ENCODE measurements around the gene ARMC2. TPM values are rescaled to one million over a fixed set of nuclear protein-coding genes. Genes with fewer than 3 reads are reported as not detected.

The ARMC2 gene
- total RNA-seq, 2 donors from 2014 or later = 1.9 to 2.5 TPM

DNA sequence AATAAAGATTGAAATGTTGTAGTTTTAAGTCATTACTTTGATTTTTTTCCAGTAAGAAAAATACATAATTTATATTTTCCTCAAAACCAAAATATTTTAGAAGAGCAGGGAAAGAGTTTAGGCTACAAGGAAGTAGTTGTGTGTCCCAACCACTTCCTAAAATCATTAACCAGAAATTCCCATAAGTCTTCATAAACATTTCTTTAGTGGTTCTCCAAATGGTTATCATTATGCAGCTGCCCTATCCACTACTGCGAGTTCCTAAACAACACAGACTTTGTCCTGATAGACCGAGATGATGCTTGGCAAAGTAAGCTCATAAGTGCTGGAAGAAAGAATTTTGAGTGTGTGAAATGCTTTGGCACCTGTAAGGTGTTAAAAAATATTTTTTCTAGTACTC, 93.6 kb downstream of the ARMC2 start:
- TF ChIP-seq, protein P1, sequence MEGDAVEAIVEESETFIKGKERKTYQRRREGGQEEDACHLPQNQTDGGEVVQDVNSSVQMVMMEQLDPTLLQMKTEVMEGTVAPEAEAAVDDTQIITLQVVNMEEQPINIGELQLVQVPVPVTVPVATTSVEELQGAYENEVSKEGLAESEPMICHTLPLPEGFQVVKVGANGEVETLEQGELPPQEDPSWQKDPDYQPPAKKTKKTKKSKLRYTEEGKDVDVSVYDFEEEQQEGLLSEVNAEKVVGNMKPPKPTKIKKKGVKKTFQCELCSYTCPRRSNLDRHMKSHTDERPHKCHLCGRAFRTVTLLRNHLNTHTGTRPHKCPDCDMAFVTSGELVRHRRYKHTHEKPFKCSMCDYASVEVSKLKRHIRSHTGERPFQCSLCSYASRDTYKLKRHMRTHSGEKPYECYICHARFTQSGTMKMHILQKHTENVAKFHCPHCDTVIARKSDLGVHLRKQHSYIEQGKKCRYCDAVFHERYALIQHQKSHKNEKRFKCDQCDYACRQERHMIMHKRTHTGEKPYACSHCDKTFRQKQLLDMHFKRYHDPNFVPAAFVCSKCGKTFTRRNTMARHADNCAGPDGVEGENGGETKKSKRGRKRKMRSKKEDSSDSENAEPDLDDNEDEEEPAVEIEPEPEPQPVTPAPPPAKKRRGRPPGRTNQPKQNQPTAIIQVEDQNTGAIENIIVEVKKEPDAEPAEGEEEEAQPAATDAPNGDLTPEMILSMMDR (IDR thresholded peaks at IDR 0.05) = no peak
- H3K4me1 ChIP-seq = no peaks in the 10 kb centered on the region

DNA sequence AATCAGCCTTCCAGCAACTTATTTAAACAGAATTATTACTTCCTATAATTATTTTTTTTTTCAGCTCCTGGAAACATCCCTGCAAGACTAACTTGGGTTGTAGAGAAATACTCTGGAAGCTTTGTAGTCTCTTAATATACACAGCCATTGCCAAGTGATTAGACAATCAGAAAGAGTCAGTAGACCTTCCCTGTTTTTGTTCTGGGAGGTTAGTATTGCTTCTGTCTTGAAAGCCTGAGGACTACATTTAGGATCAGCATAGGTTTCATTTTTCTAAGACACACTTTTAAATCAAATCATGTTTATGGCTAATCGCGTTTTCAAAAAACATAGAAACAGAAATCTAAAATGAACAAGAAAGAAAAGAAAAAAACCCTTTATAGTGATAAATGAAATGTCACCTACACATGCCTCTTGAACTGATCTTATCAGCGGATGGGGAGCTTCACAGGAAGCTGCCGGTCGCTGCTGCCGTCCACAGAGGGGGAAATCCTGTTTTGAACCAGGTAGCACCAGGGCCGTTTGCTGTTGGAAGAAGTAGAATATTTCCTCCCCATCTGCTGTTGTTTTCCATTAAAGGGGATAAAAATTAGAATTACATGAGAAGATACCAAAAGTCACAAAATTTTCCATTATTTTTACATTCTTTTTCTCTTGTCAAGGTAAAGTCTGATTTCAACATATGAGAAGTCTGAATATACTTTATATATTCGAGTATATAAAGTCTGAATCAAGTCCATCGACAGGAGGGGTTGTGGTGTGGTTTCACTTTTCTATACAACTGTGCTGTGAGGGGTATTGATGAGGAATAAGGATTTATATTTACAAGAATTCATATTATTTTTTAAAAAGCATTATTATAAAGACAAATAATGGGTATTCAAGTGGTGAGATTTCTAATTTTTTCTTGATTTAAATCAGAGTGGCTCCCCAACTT, 94.6 kb downstream of the ARMC2 start:
- H3K4me1 ChIP-seq = no peaks in the 10 kb centered on the region
- no peaks in the 10 kb centered on the region for H3K27me3 ChIP-seq
- H3K9me3 ChIP-seq = no peaks in the 10 kb centered on the region
- H3K36me3 ChIP-seq = no peaks in the 10 kb centered on the region
- TF ChIP-seq, protein P1 (IDR thresholded peaks at IDR 0.05) = no peak
- intact Hi-C loops (cut with DNase I) = no loop called here
- no peak overlapping the region for H3K4me3 ChIP-seq
- peak overlapping the region in 1 of 2 donors; percentile 31 for H3K9ac ChIP-seq (ENCODE audit: low read depth in 2 of 2, low read length in 2 of 2)
- no peak overlapping the region for H3K27ac ChIP-seq
- no peak for DNase-seq

More for the DNA sequence above, 93.6 kb downstream of the ARMC2 start:
- Histone ChIP-seq H3K9me3 (no peaks in the 10 kb centered on the region), H3K36me3 (no peaks in the 10 kb centered on the region), H3K27me3 (no peaks in the 10 kb centered on the region), H3K4me3 (no peak overlapping the region), H3K27ac (no peak overlapping the region), H3K9ac (ENCODE audit: low read depth in 2 of 2, low read length in 2 of 2) (no peak overlapping the region)
- no peak for DNase-seq
- intact Hi-C loops (cut with DNase I) = no loop called here

DNA sequence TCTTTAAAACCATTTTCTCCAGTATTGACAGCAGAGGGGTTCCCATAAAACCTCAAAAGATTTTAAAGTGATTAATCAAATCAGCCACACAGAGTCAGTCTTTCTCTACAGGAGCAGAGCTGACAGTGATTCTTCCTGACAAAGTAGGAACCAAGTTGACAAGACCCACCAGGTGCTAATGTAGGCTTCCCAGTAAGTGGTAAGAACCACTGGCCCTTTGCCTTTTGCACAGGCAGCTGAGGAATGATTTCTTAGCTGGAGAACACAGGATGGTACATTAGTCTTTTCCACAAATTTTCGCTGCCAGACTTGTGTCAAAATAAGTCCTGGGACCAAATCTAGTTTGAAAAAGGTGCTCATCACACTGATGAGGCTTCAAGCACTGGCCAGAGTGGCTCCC, 95.8 kb downstream of the ARMC2 start:
- no peaks in the 10 kb centered on the region for H3K36me3 ChIP-seq
- no peak overlapping the region for H3K9ac ChIP-seq (ENCODE audit: low read depth in 2 of 2, low read length in 2 of 2)
- intact Hi-C loops (cut with DNase I) = no loop called here
- no peak overlapping the region for H3K4me3 ChIP-seq
- no peaks in the 10 kb centered on the region for H3K27me3 ChIP-seq
- H3K27ac ChIP-seq = peak overlapping the region; percentile 62
- no peaks in the 10 kb centered on the region for H3K9me3 ChIP-seq
- no peaks in the 10 kb centered on the region for H3K4me1 ChIP-seq
- DNase-seq = no peak
- TF ChIP-seq, protein P1 (IDR thresholded peaks at IDR 0.05) = no peak

DNA sequence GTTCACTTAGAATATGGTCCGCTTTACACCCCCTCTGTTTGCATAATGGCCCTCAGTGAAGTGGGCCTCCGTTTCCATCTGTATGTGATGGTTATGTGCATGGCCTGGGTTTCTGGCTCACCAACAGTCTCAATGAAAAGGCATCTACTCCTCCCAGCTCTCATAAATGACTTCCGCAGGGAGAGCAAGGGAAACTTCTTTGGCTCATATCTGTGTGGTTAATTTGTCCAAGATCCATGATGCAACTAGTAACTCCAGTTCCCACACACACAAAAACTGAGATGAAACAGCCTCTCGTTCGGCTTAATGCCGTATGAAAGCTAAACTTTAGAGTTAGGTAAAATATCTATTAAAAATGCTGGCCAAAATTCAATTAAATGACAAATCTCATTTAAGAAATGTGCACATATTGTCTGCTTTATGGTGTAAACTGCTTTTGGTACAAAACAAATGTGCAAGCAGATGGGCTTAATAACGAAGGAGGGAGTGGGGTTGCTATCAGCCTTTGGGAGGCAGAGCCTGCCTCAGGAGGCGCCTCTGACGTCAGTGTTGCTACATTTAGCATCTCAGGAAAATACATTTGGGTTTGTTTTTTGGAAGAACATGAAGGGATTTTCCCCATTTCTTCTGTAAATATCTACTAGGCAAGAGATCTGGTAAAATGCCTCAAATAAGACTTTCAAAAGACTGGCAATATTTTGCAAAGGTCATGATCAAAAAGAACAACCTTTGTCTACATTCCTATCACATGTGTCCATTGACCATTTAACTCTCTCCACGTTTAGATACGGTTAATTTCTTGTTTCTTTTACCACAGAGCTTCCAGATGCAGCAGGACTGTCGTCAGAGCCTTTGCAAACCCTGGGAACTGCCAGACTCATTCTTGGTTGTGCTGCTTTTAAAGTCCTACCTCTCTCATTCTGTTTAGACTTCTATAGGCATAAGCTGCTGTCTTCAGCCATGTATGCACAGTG, 96.8 kb downstream of the ARMC2 start:
- no peaks in the 10 kb centered on the region for H3K4me1 ChIP-seq
- no peaks in the 10 kb centered on the region for H3K9me3 ChIP-seq
- no peaks in the 10 kb centered on the region for H3K36me3 ChIP-seq
- H3K4me3 ChIP-seq = no peak overlapping the region
- no peak for DNase-seq
- no peaks in the 10 kb centered on the region for H3K27me3 ChIP-seq
- intact Hi-C loops (cut with DNase I) = no loop called here
- no peak overlapping the region for H3K9ac ChIP-seq (ENCODE audit: low read depth in 2 of 2, low read length in 2 of 2)
- TF ChIP-seq, protein P1 (IDR thresholded peaks at IDR 0.05) = no peak
- peak overlapping the region; percentile 62 for H3K27ac ChIP-seq

DNA sequence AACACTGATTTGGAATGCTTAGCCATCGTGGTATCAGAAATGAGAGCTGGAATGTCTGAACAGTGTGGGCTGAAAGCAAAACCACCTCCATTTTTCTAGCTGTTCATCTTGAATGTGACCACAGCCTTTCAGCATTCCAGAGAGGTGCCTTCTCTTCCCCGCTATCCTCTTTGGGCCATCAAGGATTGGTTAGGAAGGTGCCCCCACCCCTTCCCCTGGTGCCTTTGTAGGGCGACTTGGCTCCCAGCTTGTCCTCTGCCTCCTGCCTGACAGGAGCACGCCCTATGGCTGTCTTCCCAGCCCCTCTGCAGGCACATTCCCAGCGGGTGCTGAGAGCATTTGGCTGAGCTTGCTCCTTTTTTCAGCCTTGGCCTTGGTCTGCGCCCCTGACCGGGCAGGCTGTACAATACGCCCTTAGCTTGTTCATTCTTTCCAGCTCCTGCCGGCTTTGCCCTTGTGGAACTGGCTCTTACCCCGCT, 97.5 kb downstream of the ARMC2 start:
- intact Hi-C loops (cut with DNase I) = no loop called here
- Histone ChIP-seq H3K27ac (peak overlapping the region; percentile 62), H3K9me3 (no peaks in the 10 kb centered on the region), H3K36me3 (no peaks in the 10 kb centered on the region), H3K4me3 (no peak overlapping the region), H3K9ac (ENCODE audit: low read depth in 2 of 2, low read length in 2 of 2) (peak overlapping the region in 1 of 2 donors; percentile 24), H3K4me1 (no peaks in the 10 kb centered on the region), H3K27me3 (no peaks in the 10 kb centered on the region)
- no peak for DNase-seq
- TF ChIP-seq, protein P1 (IDR thresholded peaks at IDR 0.05) = no peak

Measured in colonic mucosa (tissue), 4 donors.